A172 (cell line): Measurements from ENCODE around the gene HSBP1. TPM values are rescaled to one million over a fixed set of nuclear protein-coding genes. Genes with fewer than 3 reads are reported as not detected.

ENCODE experiments used
- DNase-seq: peaks from one replicate; pipeline ENCODE4 v3.0.0-alpha.2; 2015; ENCODE audit warnings: low spot score
- total RNA-seq: library from RNA; depleted of rRNA; stranded (reverse); fragments of >200 nt; shearing (Covaris generic); gene quantifications from 2 replicates; pipeline ENCODE4 v1.2.3, GENCODE V29; 2014

Gene HSBP1
- total RNA-seq, 1 experiment from 2014 or later = 36.6 TPM

GRCh38 chr16:83803811-83804210 lies 4.0 kb upstream of the HSBP1 start:
- no peak for DNase-seq

GRCh38 chr16:83804366-83804765 lies 3.4 kb upstream of the HSBP1 start:
- DNase-seq = no peak

GRCh38 chr16:83806036-83806435 lies 1.7 kb upstream of the HSBP1 start:
- no peak for DNase-seq

- DNase-seq = no peak
These were observed 1.0 kb upstream of the HSBP1 start for GRCh38 chr16:83806731-83807130.

- no peak for DNase-seq
These were observed 460 bp upstream of the HSBP1 start for GRCh38 chr16:83807327-83807709.

- no peak for DNase-seq
These were observed 816 bp downstream of the HSBP1 start for GRCh38 chr16:83808573-83809014.

- DNase-seq = no peak
These were observed 1.3 kb downstream of the HSBP1 start for GRCh38 chr16:83809092-83809491.

GRCh38 chr16:83810901-83811300 lies 3.1 kb downstream of the HSBP1 start:
- no peak for DNase-seq

- peak; percentile 78 for DNase-seq
These were observed 6.3 kb downstream of the HSBP1 start for GRCh38 chr16:83813823-83814658.

GRCh38 chr16:83814659-83814985 lies 6.8 kb downstream of the HSBP1 start:
- no peak for DNase-seq

GRCh38 chr16:83817022-83817421 lies 9.2 kb downstream of the HSBP1 start:
- DNase-seq = no peak

- no peak for DNase-seq
These were observed 10.5 kb downstream of the HSBP1 start for GRCh38 chr16:83818276-83818675.

- no peak for DNase-seq
These were observed 11.6 kb downstream of the HSBP1 start for GRCh38 chr16:83819361-83819760.

GRCh38 chr16:83826146-83826913 lies 18.6 kb downstream of the HSBP1 start:
- DNase-seq = peak; percentile 85

- no peak for DNase-seq
These were observed 22.5 kb downstream of the HSBP1 start for GRCh38 chr16:83830091-83830768.

- no peak for DNase-seq
These were observed 23.1 kb downstream of the HSBP1 start for GRCh38 chr16:83830769-83831455.

- DNase-seq = no peak
These were observed 23.7 kb downstream of the HSBP1 start for GRCh38 chr16:83831456-83831987.

- DNase-seq = no peak
These were observed 26.1 kb downstream of the HSBP1 start for GRCh38 chr16:83833921-83834320.

- peak; percentile 68 for DNase-seq
These were observed 28.1 kb downstream of the HSBP1 start for GRCh38 chr16:83835586-83836566.

GRCh38 chr16:83837566-83837965 lies 29.8 kb downstream of the HSBP1 start:
- DNase-seq = no peak
